ENCODE measurements around the gene ARL6IP4.
"Not testable (repeated sequence)": the region's sequence is repeated elsewhere in the genome, so short reads cannot be mapped to it uniquely, and the experiment has no call there.

The ARL6IP4 gene

DNA sequence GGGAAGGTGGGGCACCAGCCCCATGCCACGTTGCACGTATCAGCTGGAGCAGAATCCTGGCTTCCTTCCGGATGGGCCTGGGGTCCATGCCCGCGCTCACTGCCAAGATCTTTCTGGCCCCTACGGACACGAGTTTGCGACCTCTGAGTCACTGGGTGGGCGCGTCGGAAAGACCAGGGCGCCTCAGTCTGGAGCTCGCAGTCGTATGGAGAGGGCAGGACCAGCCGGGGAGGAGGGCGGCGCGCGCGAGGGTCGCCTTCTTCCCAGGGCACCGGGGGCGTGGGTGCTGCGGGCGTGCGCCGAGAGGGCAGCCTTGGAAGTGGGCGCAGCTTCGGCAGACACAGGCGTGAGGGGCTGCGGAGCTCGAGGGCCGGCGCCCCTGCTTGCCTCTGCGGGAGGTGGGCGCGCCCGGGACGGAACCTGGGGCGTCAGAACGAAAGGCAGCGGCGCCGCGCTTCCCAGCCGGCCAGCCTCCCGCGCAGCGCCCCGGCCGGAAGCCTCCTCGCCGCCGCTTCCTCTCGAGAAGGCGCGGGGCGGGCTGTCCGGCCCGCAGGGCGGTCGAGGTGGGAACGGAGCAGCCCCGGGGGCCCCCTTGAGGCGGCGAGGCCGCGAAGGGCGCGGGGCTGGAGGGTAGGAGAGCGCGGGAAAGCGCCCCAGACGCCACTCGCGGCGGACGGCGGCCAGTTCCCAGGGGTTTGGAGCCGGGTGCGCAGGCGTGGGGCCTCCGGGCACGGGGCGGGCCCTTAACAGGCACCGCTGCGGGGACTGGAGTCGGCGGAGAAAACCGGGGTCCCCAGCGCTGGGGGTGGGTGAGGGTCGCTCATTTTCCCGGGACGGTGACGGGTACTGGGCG, at the start of gene ARL6IP4:
ARL6IP4 (plus strand) TSS at position 499 of the 853 bp plus-strand sequence. CDS start 459 bp downstream, outside the sequence.
- DNase-seq (ENCODE audit: low read depth, low spot score): no peak

- no peak for DNase-seq (ENCODE audit: low read depth, low spot score)
Observed at GRCh38 chr12:122932207-122932606, 48.3 kb upstream of the ARL6IP4 start.

- no peak for DNase-seq (ENCODE audit: low read depth, low spot score)
Observed at GRCh38 chr12:122934722-122935121, 45.8 kb upstream of the ARL6IP4 start.

GRCh38 chr12:122935318-122935717, 45.2 kb upstream of the ARL6IP4 start:
- DNase-seq (ENCODE audit: low read depth, low spot score): no peak

GRCh38 chr12:122937622-122938091, 42.8 kb upstream of the ARL6IP4 start:
- DNase-seq (ENCODE audit: low read depth, low spot score): no peak

DNA sequence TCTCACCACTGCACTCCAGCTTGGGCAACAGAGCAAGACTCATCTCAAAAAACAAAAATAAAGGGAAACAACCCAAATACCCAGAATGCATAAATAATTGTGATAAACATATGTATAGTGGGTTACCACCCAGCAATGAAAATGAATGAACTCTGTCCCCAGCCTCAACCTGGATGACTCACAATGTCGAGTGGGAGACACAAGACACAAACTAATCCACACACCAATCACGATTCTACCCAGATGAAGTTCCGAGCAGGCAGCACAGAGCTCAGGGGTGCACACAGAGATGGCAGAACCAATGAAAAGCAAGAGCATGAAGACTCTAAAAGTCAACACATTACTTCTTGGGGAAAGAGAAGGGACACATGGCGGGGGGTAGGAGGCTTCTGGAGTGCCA, 41.4 kb upstream of the ARL6IP4 start:
- no peak for DNase-seq (ENCODE audit: low read depth, low spot score)

GRCh38 chr12:122941351-122941750, 39.1 kb upstream of the ARL6IP4 start:
- not testable (repeated sequence) for DNase-seq (ENCODE audit: low read depth, low spot score)

DNA sequence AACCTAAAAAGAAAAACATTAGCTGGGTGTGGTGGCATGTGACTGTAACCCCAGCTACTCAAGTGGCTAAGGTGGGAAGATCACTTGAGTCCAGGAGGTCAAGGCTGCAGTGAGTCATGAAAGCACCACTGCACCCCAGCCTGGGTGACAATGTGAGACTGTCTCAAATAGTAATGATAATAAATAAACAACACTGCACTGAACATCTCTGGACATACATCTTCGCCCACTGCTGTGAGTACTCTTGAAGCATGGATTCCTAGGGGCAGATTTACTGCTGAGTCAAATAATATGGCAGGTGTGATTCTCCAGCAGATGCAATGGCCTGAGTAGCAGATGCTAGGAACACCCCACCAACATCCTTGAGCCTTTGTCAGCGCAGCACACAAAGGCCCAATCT, 37.8 kb upstream of the ARL6IP4 start:
- DNase-seq (ENCODE audit: low read depth, low spot score): no peak

- no peak for DNase-seq (ENCODE audit: low read depth, low spot score)
Observed at GRCh38 chr12:122943196-122943595, 37.3 kb upstream of the ARL6IP4 start.

- no peak for DNase-seq (ENCODE audit: low read depth, low spot score)
Observed at GRCh38 chr12:122944605-122945592, 35.6 kb upstream of the ARL6IP4 start.

GRCh38 chr12:122946690-122947341, 33.7 kb upstream of the ARL6IP4 start:
- peak; percentile 81 for DNase-seq (ENCODE audit: low read depth, low spot score)

GRCh38 chr12:122947352-122947792, 33.1 kb upstream of the ARL6IP4 start:
- no peak for DNase-seq (ENCODE audit: low read depth, low spot score)

- DNase-seq (ENCODE audit: low read depth, low spot score): no peak
Observed at GRCh38 chr12:122948605-122949004, 31.9 kb upstream of the ARL6IP4 start.

DNA sequence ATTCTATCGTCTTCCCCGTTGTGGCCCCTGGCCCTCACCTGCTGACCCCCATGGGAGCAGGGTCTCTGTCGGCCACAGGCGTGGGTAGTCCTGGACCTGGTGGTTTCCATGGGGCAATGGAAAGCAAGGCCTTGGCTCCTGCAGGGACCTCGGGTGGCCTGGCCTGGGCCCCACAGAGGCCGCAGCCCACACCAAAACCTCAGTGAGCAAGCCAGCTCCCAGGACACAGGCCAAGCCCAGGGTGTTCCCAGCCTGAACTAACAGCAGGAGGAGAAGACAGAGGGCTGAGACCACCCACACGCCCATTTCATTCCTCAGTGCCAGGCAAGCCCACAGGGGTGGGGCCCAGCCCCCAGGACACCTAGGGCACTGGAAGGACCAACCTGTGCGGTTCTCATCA, 31.1 kb upstream of the ARL6IP4 start:
- DNase-seq (ENCODE audit: low read depth, low spot score): no peak

DNA sequence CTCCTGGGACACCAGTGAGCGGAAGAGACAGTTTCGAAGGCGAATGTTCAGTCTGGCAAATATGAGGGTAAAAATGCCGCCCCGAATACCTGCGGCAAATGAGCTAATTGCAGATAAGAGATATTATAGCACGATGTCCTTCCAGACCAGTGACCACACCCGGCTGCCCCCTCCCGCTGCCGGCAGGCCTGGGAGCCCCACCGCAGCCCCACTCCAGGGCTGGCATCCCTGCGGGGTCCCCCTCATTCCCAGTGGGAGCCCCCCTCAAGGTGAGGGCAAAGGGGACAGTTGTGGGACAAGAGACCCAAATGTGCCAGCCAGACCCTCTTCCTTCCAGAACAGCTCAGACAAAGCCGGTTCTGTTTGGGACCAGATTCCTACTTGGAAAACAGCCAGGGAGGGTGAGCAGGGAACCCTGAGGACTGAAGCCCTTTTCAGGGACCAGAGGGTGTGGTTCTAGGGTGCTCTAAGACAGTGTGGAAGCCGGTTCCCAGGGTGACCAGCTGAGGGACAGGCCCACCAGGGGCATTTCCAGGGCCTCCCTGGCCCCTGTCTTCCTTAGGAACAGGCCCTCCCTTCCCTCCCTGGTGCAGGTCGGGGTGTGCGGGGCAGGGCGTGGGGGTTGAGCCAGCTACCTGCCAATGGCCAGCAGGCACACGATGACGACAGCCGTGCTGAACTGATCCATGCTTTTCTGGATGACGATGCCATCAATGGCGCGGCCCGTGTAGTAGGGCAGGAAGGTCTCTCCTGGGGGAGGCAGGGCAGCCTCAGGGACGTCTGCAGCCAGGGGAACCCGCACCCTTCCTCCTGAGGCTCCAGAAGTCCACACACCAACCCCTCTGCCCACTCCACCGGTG, 30.4 kb upstream of the ARL6IP4 start:
- no peak for DNase-seq (ENCODE audit: low read depth, low spot score)

DNA sequence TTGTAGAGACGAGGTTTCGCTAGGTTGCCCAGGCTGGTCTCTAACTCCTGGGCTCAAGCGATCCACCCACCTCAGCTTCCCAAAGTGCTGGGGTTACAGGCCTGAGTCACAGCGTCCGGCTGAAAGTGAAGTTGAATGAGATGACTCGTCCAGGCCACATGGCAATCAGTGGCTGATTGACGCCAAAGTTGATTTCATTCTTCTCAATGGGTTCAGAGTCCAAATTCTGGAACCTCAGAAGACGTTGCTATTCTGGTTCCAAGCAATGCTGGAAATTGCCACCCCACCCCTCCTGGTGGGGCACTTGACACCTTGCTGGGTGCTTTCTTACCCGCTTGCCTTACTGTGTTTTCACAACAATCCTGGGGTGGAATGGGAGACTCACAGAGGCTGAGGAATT, 29.1 kb upstream of the ARL6IP4 start:
- no peak for DNase-seq (ENCODE audit: low read depth, low spot score)

GRCh38 chr12:122951979-122952892, 28.2 kb upstream of the ARL6IP4 start:
- DNase-seq (ENCODE audit: low read depth, low spot score): no peak

- no peak for DNase-seq (ENCODE audit: low read depth, low spot score)
Observed at GRCh38 chr12:122955156-122955555, 25.3 kb upstream of the ARL6IP4 start.

DNA sequence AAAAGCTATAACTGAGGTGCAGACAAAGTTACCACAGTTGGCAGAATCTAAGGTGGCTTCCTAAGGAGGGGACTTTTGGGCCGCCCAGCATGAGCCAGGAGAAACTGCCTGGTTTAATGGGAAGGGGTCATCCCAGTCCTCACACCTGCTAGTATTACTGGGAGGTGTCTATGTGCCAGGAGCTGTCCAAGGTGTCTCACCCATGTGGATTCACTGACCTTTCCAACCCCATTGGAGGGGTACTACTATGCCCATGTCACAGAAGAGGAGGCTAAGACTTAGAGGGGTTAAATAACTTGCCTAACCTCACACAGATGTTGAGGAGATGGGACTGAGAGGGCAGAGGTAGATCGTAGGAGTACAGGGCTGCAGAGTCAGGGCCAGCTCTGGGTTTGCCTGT, 24.4 kb upstream of the ARL6IP4 start:
- no peak for DNase-seq (ENCODE audit: low read depth, low spot score)
